Measurements from ENCODE around the gene GALNT6. TPM values are rescaled to one million over a fixed set of nuclear protein-coding genes. Genes with fewer than 3 reads are reported as not detected.
A peak's percentile ranks its signal among the peaks of the same experiment; 100 is the strongest.

The GALNT6 gene
- total RNA-seq (2021), result 73.0 and 83.5 TPM in 2 replicates
- percentile 73 among the genes with signal in this experiment for Bru-seq, nascent RNA
- percentile 68 among the genes with signal in this experiment for BruChase-seq, experiment 1, labeled RNA remaining after a 2-hour chase
- BruChase-seq, experiment 2, labeled RNA remaining after a 6-hour chase, result percentile 78 among the genes with signal in this experiment
- long read RNA-seq, full-length matches to known transcripts, result 4 of 48 reads
- long read RNA-seq, partial matches to known transcripts, result 6 of 48 reads
- long read RNA-seq, other reads (novel, unspliced or antisense), result 38 of 48 reads

GRCh38 chr12:51391283-51392123 is at the start of gene GALNT6:
Gene GALNT6, minus strand, starts transcription at chr12:51391406. Its CDS starts 11,625 bp downstream, at chr12:51379781.
- peak; percentile 55 to 85 for DNase-seq
- Histone ChIP-seq H3K4me1 (replicated peaks; ENCODE audit: insufficient read depth) (peaks cover 60% of the 10 kb centered on the region), H2AFZ (peak within 1 kb of the TSS; percentile 99), H3K4me2 (peak within 1 kb of the TSS; percentile 86), H4K20me1 (ENCODE audit: insufficient read depth) (no peaks in the 10 kb centered on the region), H3K36me3 (ENCODE audit: low read depth) (no peaks in the 10 kb centered on the region), H3K9me2 (ENCODE audit: insufficient read depth) (no peaks in the 10 kb centered on the region), H3K9me3 (ENCODE audit: insufficient read depth, low read depth) (no peaks in the 10 kb centered on the region), H3K79me2 (ENCODE audit: low read depth) (peaks cover 37% of the 10 kb centered on the region), H3K27ac (peak within 1 kb of the TSS; percentile 36), H3F3A (ENCODE audit: insufficient read depth, low read depth) (peaks cover 35% of the 10 kb centered on the region), H3K27me3 (ENCODE audit: insufficient read depth, low read depth) (no peaks in the 10 kb centered on the region), H3K4me3 (peak within 1 kb of the TSS; percentile 91)
- ChIA-PET CTCF (no interaction called here), POLR2A (ENCODE audit: unreplicated experiment) (interaction anchor here (0.6 to 1.3 kb wide), 2 partner anchors 20 to 89 kb away, joined by 4 to 10 read pairs; no protein-coding TSS in a partner anchor)
- intact Hi-C loops (cut with micrococcal nuclease; ENCODE audit: unreplicated experiment), result no loop called here
- BruUV-seq (replicated peaks), result no TSS peak
- TF ChIP-seq CTCF (conservative IDR thresholded peaks at IDR 0.05) (no peak), EZH2 (IDR thresholded peaks at IDR 0.05; ENCODE audit: low read depth) (no peak)

GRCh38 chr12:51439330-51439729 is 48.1 kb upstream of the GALNT6 start:
- TF ChIP-seq EZH2 (IDR thresholded peaks at IDR 0.05; ENCODE audit: low read depth) (no peak), CTCF (conservative IDR thresholded peaks at IDR 0.05) (no peak)
- Histone ChIP-seq H4K20me1 (ENCODE audit: insufficient read depth) (no peaks in the 10 kb centered on the region), H3K4me2 (no peak overlapping the region), H3K27ac (no peak overlapping the region), H3K4me3 (no peak overlapping the region), H3K27me3 (ENCODE audit: insufficient read depth, low read depth) (no peaks in the 10 kb centered on the region), H3F3A (ENCODE audit: insufficient read depth, low read depth) (no peaks in the 10 kb centered on the region), H3K36me3 (ENCODE audit: low read depth) (no peaks in the 10 kb centered on the region), H3K9me3 (ENCODE audit: insufficient read depth, low read depth) (no peaks in the 10 kb centered on the region), H3K79me2 (ENCODE audit: low read depth) (no peaks in the 10 kb centered on the region), H3K9me2 (ENCODE audit: insufficient read depth) (no peaks in the 10 kb centered on the region), H2AFZ (no peak overlapping the region), H3K4me1 (replicated peaks; ENCODE audit: insufficient read depth) (no peaks in the 10 kb centered on the region)
- ChIA-PET POLR2A (ENCODE audit: unreplicated experiment) (no interaction called here), CTCF (no interaction called here)
- DNase-seq, result no peak
- intact Hi-C loops (cut with micrococcal nuclease; ENCODE audit: unreplicated experiment), result no loop called here
- BruUV-seq (replicated peaks), result no TSS peak

GRCh38 chr12:51437431-51437830 is 46.2 kb upstream of the GALNT6 start:
- Histone ChIP-seq H3F3A (ENCODE audit: insufficient read depth, low read depth) (no peaks in the 10 kb centered on the region), H4K20me1 (ENCODE audit: insufficient read depth) (no peaks in the 10 kb centered on the region), H3K79me2 (ENCODE audit: low read depth) (no peaks in the 10 kb centered on the region), H3K9me2 (ENCODE audit: insufficient read depth) (no peaks in the 10 kb centered on the region), H3K4me3 (no peak overlapping the region), H3K36me3 (ENCODE audit: low read depth) (no peaks in the 10 kb centered on the region), H3K27me3 (ENCODE audit: insufficient read depth, low read depth) (no peaks in the 10 kb centered on the region), H3K4me2 (no peak overlapping the region), H2AFZ (no peak overlapping the region), H3K4me1 (replicated peaks; ENCODE audit: insufficient read depth) (no peaks in the 10 kb centered on the region), H3K27ac (no peak overlapping the region), H3K9me3 (ENCODE audit: insufficient read depth, low read depth) (no peaks in the 10 kb centered on the region)
- TF ChIP-seq CTCF (conservative IDR thresholded peaks at IDR 0.05), result no peak
- TF ChIP-seq EZH2 (IDR thresholded peaks at IDR 0.05; ENCODE audit: low read depth), result no peak
- POLR2A ChIA-PET (ENCODE audit: unreplicated experiment), result no interaction called here
- intact Hi-C loops (cut with micrococcal nuclease; ENCODE audit: unreplicated experiment), result no loop called here
- BruUV-seq (replicated peaks), result no TSS peak
- CTCF ChIA-PET, result no interaction called here
- no peak for DNase-seq

Measured in PC-9 (cell line).